ENCODE measurements around the gene KIAA0513. TPM values are rescaled to one million over a fixed set of nuclear protein-coding genes. Genes with fewer than 3 reads are reported as not detected.

KIAA0513 gene
- total RNA-seq, 1 experiment from 2014 or later: 6.6 TPM

GRCh38 chr16:85104147-85104546 lies 76.6 kb downstream of the KIAA0513 start:
- ChIA-PET RAD21 (ENCODE audit: low non-redundant PET in 1 of 2, low total read pairs in 2 of 2, uncharacterized antibody in 2 of 2, unreplicated experiment in 2 of 2) (no interaction called here), CTCF (interaction anchor here (3.3 kb wide), 1 partner anchor 11 kb away, joined by 19 read pairs; no protein-coding TSS in a partner anchor), POLR2A (no interaction called here)
- Histone ChIP-seq H3K79me2 (ENCODE audit: insufficient read depth, low read length) (no peaks in the 10 kb centered on the region), H2AFZ (ENCODE audit: low read depth, low read length, poor library complexity, severe bottlenecking) (no peak overlapping the region), H3K27me3 (ENCODE audit: insufficient read depth, low read length) (no peaks in the 10 kb centered on the region), H3K27ac (ENCODE audit: low read depth, low read length) (no peak overlapping the region), H3K9me2 (ENCODE audit: insufficient read depth) (no peaks in the 10 kb centered on the region), H3K4me2 (ENCODE audit: low read length) (no peak overlapping the region), H3K9ac (ENCODE audit: low read length) (no peak overlapping the region), H3K36me3 (ENCODE audit: control insufficient read depth in 1 of 2, insufficient read depth in 2 of 2, low read length in 2 of 2) (no peaks in the 10 kb centered on the region), H3K9me3 (ENCODE audit: control insufficient read depth in 1 of 2, insufficient read depth in 1 of 2, low read depth in 1 of 2, low read length in 2 of 2) (no peaks in the 10 kb centered on the region), H3K4me1 (ENCODE audit: control insufficient read depth in 1 of 2, insufficient read depth in 2 of 2, low read length in 2 of 2) (no peaks in the 10 kb centered on the region), H3K4me3 (replicated peaks in 1 of 2; ENCODE audit: low read depth in 1 of 2, low read length in 2 of 2) (no peak overlapping the region), H4K20me1 (ENCODE audit: insufficient read depth) (no peaks in the 10 kb centered on the region)
- intact Hi-C loops (cut with micrococcal nuclease): no loop called here
- TF ChIP-seq POLR2AphosphoS5 (IDR thresholded peaks at IDR 0.05; ENCODE audit: low read depth, low read length) (no peak), CTCF (IDR thresholded peaks at IDR 0.05 in 2 of 3, conservative IDR thresholded peaks at IDR 0.05 in 1 of 3; ENCODE audit: borderline replicate concordance in 1 of 3, insufficient read depth in 1 of 3, low read depth in 2 of 3, low read length in 2 of 3) (peak in 1 of 3 experiments; percentile 13; a peak in 1 of 6 replicates)
- DNase-seq (ENCODE audit: low read depth, low spot score) (no peak), ATAC-seq (peak; percentile 54)
- BruUV-seq (replicated peaks): no TSS peak

GRCh38 chr16:85104821-85105391 lies 77.3 kb downstream of the KIAA0513 start:
- no peak overlapping the region for H3K27ac ChIP-seq (ENCODE audit: low read depth, low read length)
- POLR2A ChIA-PET: no interaction called here
- DNase-seq (ENCODE audit: low read depth, low spot score) (no peak), ATAC-seq (no peak)
- H3K4me1 ChIP-seq (ENCODE audit: control insufficient read depth in 1 of 2, insufficient read depth in 2 of 2, low read length in 2 of 2): no peaks in the 10 kb centered on the region
- H3K27me3 ChIP-seq (ENCODE audit: insufficient read depth, low read length): no peaks in the 10 kb centered on the region
- intact Hi-C loops (cut with micrococcal nuclease): no loop called here
- no peak overlapping the region for H3K4me2 ChIP-seq (ENCODE audit: low read length)
- RAD21 ChIA-PET (ENCODE audit: low non-redundant PET in 1 of 2, low total read pairs in 2 of 2, uncharacterized antibody in 2 of 2, unreplicated experiment in 2 of 2): no interaction called here
- H3K9me3 ChIP-seq (ENCODE audit: control insufficient read depth in 1 of 2, insufficient read depth in 1 of 2, low read depth in 1 of 2, low read length in 2 of 2): no peaks in the 10 kb centered on the region
- no peak overlapping the region for H2AFZ ChIP-seq (ENCODE audit: low read depth, low read length, poor library complexity, severe bottlenecking)
- no peak overlapping the region for H3K9ac ChIP-seq (ENCODE audit: low read length)
- H3K9me2 ChIP-seq (ENCODE audit: insufficient read depth): no peaks in the 10 kb centered on the region
- CTCF ChIA-PET: interaction anchor here (3.3 kb wide), 1 partner anchor 10 kb away, joined by 19 read pairs; no protein-coding TSS in a partner anchor
- H3K36me3 ChIP-seq (ENCODE audit: control insufficient read depth in 1 of 2, insufficient read depth in 2 of 2, low read length in 2 of 2): no peaks in the 10 kb centered on the region
- H3K79me2 ChIP-seq (ENCODE audit: insufficient read depth, low read length): no peaks in the 10 kb centered on the region
- no peaks in the 10 kb centered on the region for H4K20me1 ChIP-seq (ENCODE audit: insufficient read depth)
- BruUV-seq (replicated peaks): no TSS peak
- H3K4me3 ChIP-seq (replicated peaks in 1 of 2; ENCODE audit: low read depth in 1 of 2, low read length in 2 of 2): no peak overlapping the region
- TF ChIP-seq ELF1 (IDR thresholded peaks at IDR 0.05; ENCODE audit: borderline replicate concordance, low read depth): no peak
- TF ChIP-seq EGR1 (IDR thresholded peaks at IDR 0.05; ENCODE audit: low read depth): no peak
- no peak for TF ChIP-seq POLR2A (IDR thresholded peaks at IDR 0.05; ENCODE audit: borderline replicate concordance, extremely low read depth, insufficient read depth, insufficient read length)
- no peak for TF ChIP-seq EZH2 (IDR thresholded peaks at IDR 0.05)
- TF ChIP-seq SRF (IDR thresholded peaks at IDR 0.05; ENCODE audit: low read depth): no peak
- no peak for TF ChIP-seq REST (IDR thresholded peaks at IDR 0.05; ENCODE audit: low read depth)
- TF ChIP-seq SP1 (IDR thresholded peaks at IDR 0.05; ENCODE audit: low read depth): no peak
- TF ChIP-seq ATF3 (IDR thresholded peaks at IDR 0.05): no peak
- no peak for TF ChIP-seq CTCF (IDR thresholded peaks at IDR 0.05 in 2 of 3, conservative IDR thresholded peaks at IDR 0.05 in 1 of 3; ENCODE audit: borderline replicate concordance in 1 of 3, insufficient read depth in 1 of 3, low read depth in 2 of 3, low read length in 2 of 3)
- no peak for TF ChIP-seq FOSL1 (IDR thresholded peaks at IDR 0.05; ENCODE audit: low read depth)
- no peak for TF ChIP-seq ZNF274 (IDR thresholded peaks at IDR 0.05; ENCODE audit: low read depth, low read length)
